IMR-90 (cell line): ENCODE results near the gene C1GALT1C1. TPM values are rescaled to one million over a fixed set of nuclear protein-coding genes. Genes with fewer than 3 reads are reported as not detected.

ENCODE experiments used
- ATAC-seq: fragments of 200-7000 bp; cut with Tn5 transposase; 2 replicates; pipeline ENCODE4 v1.9.1; 2020; ENCODE audit warnings: low read depth, mild to moderate bottlenecking, moderate library complexity
- BruUV-seq: library from RNA; stranded (reverse); fragments of 400-500 nt; replicated peaks from 2 replicates; lab custom pipeline; 2021; lab: Mats Ljungman, UMichigan
- CTCF ChIA-PET: fragments of 300-600 bp; formaldehyde crosslinking; extraction: SDS; loops from one replicate; lab custom pipeline; 2021; ENCODE audit warnings: antibody characterized with exemption; lab: Yijun Ruan, JAX
- POLR2A ChIA-PET: fragments of 300-600 bp; sonication (Branson Sonifier 250); formaldehyde crosslinking; loops from one replicate; lab custom pipeline; 2022; ENCODE audit warnings: antibody characterized with exemption; ENCODE audit not compliant: unreplicated experiment; lab: Charles Lee
- DNase-seq: peaks from one replicate; pipeline ENCODE4 v3.0.0; 2013
- H2AFZ ChIP-seq: replicated peaks from 2 replicates; pipeline ENCODE3; 2013; ENCODE audit warnings: low read length, mild to moderate bottlenecking; ENCODE audit not compliant: poor library complexity
- H2AK5ac ChIP-seq: 2 replicates; pipeline ENCODE4 v1.6.1; 2013; ENCODE audit warnings: low read depth, low read length, inconsistent platforms
- H2AK9ac ChIP-seq: replicated peaks from 2 replicates; pipeline ENCODE3; 2013; ENCODE audit warnings: mild to moderate bottlenecking, low read depth, low read length, moderate library complexity; ENCODE audit not compliant: poor library complexity
- H2BK120ac ChIP-seq: 2 replicates; pipeline ENCODE4 v1.6.1; 2013; ENCODE audit warnings: low read depth, low read length, inconsistent platforms
- H2BK15ac ChIP-seq: 3 replicates; pipeline ENCODE4 v1.6.1; 2013; ENCODE audit warnings: low read depth, low read length, inconsistent platforms
- H2BK20ac ChIP-seq: 2 replicates; pipeline ENCODE4 v1.6.1; 2013; ENCODE audit warnings: low read depth, mild to moderate bottlenecking, inconsistent platforms, low read length, moderate library complexity
- H2BK5ac ChIP-seq: 2 replicates; pipeline ENCODE4 v1.6.1; 2013; ENCODE audit warnings: mild to moderate bottlenecking, low read depth, low read length, inconsistent platforms; ENCODE audit not compliant: poor library complexity, severe bottlenecking
- H3K14ac ChIP-seq: replicated peaks from 2 replicates; pipeline ENCODE4 v1.6.1; 2013; ENCODE audit warnings: low read depth, low read length, inconsistent platforms
- H3K18ac ChIP-seq: 2 replicates; pipeline ENCODE4 v1.6.1; 2013; ENCODE audit warnings: low read depth, low read length, control low read depth
- H3K23ac ChIP-seq: 2 replicates; pipeline ENCODE4 v1.6.1; 2013; ENCODE audit warnings: low read depth, low read length, inconsistent platforms
- H3K27ac ChIP-seq: 2 replicates; pipeline ENCODE4 v1.5.1; 2013; ENCODE audit warnings: mild to moderate bottlenecking, control low read depth, low read length; ENCODE audit not compliant: insufficient read depth
- H3K27me3 ChIP-seq: 2 replicates; pipeline ENCODE4 v1.6.1; 2013; ENCODE audit warnings: low read length; ENCODE audit not compliant: control insufficient read depth, insufficient read depth
- H3K36me3 ChIP-seq: 2 replicates; pipeline ENCODE4 v1.6.1; 2013; ENCODE audit warnings: low read length, mixed read lengths; ENCODE audit not compliant: control insufficient read depth, insufficient read depth
- H3K4ac ChIP-seq: 2 replicates; pipeline ENCODE4 v1.6.1; 2013; ENCODE audit warnings: low read depth, low read length, inconsistent platforms
- H3K4me1 ChIP-seq: 2 replicates; pipeline ENCODE4 v1.6.1; 2013; ENCODE audit warnings: low read length, mixed read lengths; ENCODE audit not compliant: control insufficient read depth, insufficient read depth
- H3K4me2 ChIP-seq: 2 replicates; pipeline ENCODE4 v1.6.1; 2013; ENCODE audit warnings: low read depth, mild to moderate bottlenecking, control low read depth, low read length, moderate library complexity
- H3K4me3 ChIP-seq: 2 replicates; pipeline ENCODE4 v1.5.1; 2013; ENCODE audit warnings: low read depth, mild to moderate bottlenecking, control low read depth, low read length, moderate library complexity; ENCODE audit not compliant: insufficient read depth
- H3K56ac ChIP-seq: 2 replicates; pipeline ENCODE4 v1.6.1; 2013; ENCODE audit warnings: low read length, inconsistent platforms; ENCODE audit not compliant: insufficient read depth; ENCODE audit errors: extremely low read depth
- H3K79me1 ChIP-seq, 2 experiments: 2 replicates each; pipeline ENCODE4 v1.6.1; 2013; ENCODE audit warnings: low read length in 2 of 2, inconsistent platforms in 1 of 2, low read depth in 1 of 2
- H3K9ac ChIP-seq: 2 replicates; pipeline ENCODE4 v1.6.1; 2013; ENCODE audit warnings: low read depth, low read length, control low read depth
- H3K9me1 ChIP-seq: 2 replicates; pipeline ENCODE4 v1.6.1; 2013; ENCODE audit warnings: low read length, inconsistent platforms; ENCODE audit not compliant: insufficient read depth
- H3K9me3 ChIP-seq: 2 replicates; pipeline ENCODE4 v1.6.1; 2013; ENCODE audit warnings: low read length; ENCODE audit not compliant: control insufficient read depth, insufficient read depth
- H4K20me1 ChIP-seq: 2 replicates; pipeline ENCODE4 v1.6.1; 2013; ENCODE audit warnings: low read length, inconsistent platforms; ENCODE audit not compliant: insufficient read depth
- H4K5ac ChIP-seq: 2 replicates; pipeline ENCODE4 v1.6.1; 2013; ENCODE audit warnings: mild to moderate bottlenecking, low read depth, low read length, control low read depth
- H4K8ac ChIP-seq, 2 experiments: 2 replicates each; pipeline ENCODE4 v1.6.1; 2013; ENCODE audit warnings: low read depth in 2 of 2, low read length in 2 of 2, control low read depth in 1 of 2, inconsistent platforms in 1 of 2
- H4K91ac ChIP-seq: 2 replicates; pipeline ENCODE4 v1.6.1; 2013; ENCODE audit warnings: low read depth, low read length, inconsistent platforms; ENCODE audit not compliant: insufficient read depth
- BHLHE40 ChIP-seq: fragments of 150-350 bp; IDR thresholded peaks from 2 replicates; pipeline ENCODE4 v1.6.1; 2016; ENCODE audit warnings: mild to moderate bottlenecking, low read depth, low read length
- CEBPB ChIP-seq: IDR thresholded peaks from 2 replicates; pipeline ENCODE4 v1.6.1; 2012; ENCODE audit warnings: low read depth, low read length, improper control_type of control experiment
- CHD1 ChIP-seq: IDR thresholded peaks from 2 replicates; pipeline ENCODE4 v1.6.1; 2012; ENCODE audit warnings: low read depth, low read length, improper control_type of control experiment
- CTCF ChIP-seq: conservative IDR thresholded peaks from 2 replicates; pipeline ENCODE4 v1.5.1; 2012; ENCODE audit warnings: mild to moderate bottlenecking, low read depth, low read length, improper control_type of control experiment
- MXI1 ChIP-seq: IDR thresholded peaks from 2 replicates; pipeline ENCODE4 v1.6.1; 2012; ENCODE audit warnings: low read depth, mild to moderate bottlenecking, low read length, moderate library complexity, borderline replicate concordance
- NFE2L2 ChIP-seq: fragments of 150-350 bp; IDR thresholded peaks from 2 replicates; pipeline ENCODE4 v1.6.1; 2016; ENCODE audit warnings: low read depth, mild to moderate bottlenecking, low read length
- POLR2A ChIP-seq: IDR thresholded peaks from 2 replicates; pipeline ENCODE4 v1.6.1; 2012; ENCODE audit warnings: mild to moderate bottlenecking, low read depth, low read length
- SMC3 ChIP-seq: fragments of 150-350 bp; IDR thresholded peaks from 2 replicates; pipeline ENCODE4 v1.6.1; 2016; ENCODE audit warnings: low read depth, mild to moderate bottlenecking, antibody characterized with exemption, low read length, moderate library complexity
- dilution Hi-C: fragments of 300-500 bp; cut with HindIII; formaldehyde crosslinking; loops from one replicate; pipeline ENCODE4 v1.14.3; 2018; ENCODE audit warnings: low sequenced_read_pairs; ENCODE audit not compliant: unreplicated experiment
- in situ Hi-C: fragments of 300-500 bp; cut with MboI; formaldehyde crosslinking; loops from 3 replicates; pipeline ENCODE4 v1.14.3; 2019; ENCODE audit warnings: low sequenced_read_pairs, inconsistent platforms, mixed read lengths
- intact Hi-C: fragments of 100-400 bp; cut with micrococcal nuclease; formaldehyde crosslinking; loops from 2 replicates; pipeline ENCODE4 v1.10.0; 2022
- polyA plus RNA-seq, 3 experiments: library from polyadenylated mRNA; depleted of rRNA; stranded (reverse); fragments of >200 nt; gene quantifications; 2 replicates each; pipeline ENCODE4 v1.2.3, GENCODE V29; 2012; ENCODE audit warnings: low replicate concordance in 1 of 3
- total RNA-seq: library from RNA; depleted of rRNA; stranded (reverse); fragments of >200 nt; gene quantifications from 2 replicates; pipeline ENCODE4 v1.2.3, GENCODE V29; 2012
- TF ChIP-seq, protein P1 (sequence below): fragments of 150-350 bp; IDR thresholded peaks from 2 replicates; pipeline ENCODE4 v1.6.1; 2017; ENCODE audit warnings: mild to moderate bottlenecking, antibody characterized with exemption, low read length, low read depth
- TF ChIP-seq, protein P2 (sequence below): fragments of 150-350 bp; IDR thresholded peaks from 2 replicates; pipeline ENCODE4 v1.6.1; 2016; ENCODE audit warnings: low read depth, mild to moderate bottlenecking, low read length, moderate library complexity, borderline replicate concordance

The C1GALT1C1 gene
- total and polyA plus RNA-seq, 2 of the 4 experiments (the other 2 are of a cell fraction): 15.2 to 20.0 TPM

DNA sequence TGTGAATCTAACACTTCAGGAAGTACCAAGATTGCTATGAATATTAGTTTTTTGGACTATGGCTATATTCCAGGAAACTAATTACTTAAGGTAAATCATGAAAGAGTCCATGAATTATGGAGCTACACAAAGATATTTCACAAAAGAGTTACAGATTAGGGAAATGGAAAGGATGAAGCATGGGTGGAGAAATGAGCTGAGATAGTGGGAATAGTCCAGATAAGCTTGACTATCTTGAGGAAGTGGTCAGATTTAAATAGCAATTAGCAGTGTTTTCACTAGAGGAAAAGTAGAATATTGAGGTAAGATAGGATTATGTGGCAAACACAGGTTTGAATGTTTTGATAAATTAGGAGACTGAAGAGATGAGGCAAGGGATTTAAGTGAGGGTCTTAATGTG is 42.1 kb upstream of the C1GALT1C1 start:
- Histone ChIP-seq H4K8ac (no peak overlapping the region), H2BK120ac (no peak overlapping the region), H3K23ac (no peak overlapping the region), H3K4me2 (no peak overlapping the region; the same call in 1 of the 2 replicates), H3K18ac (no peak overlapping the region), H2BK5ac (peak overlapping the region; percentile 62), H2AFZ (no peak overlapping the region), H3K9me3 (no peaks in the 10 kb centered on the region), H3K4ac (no peak overlapping the region), H4K20me1 (no peaks in the 10 kb centered on the region), H4K5ac (no peak overlapping the region), H3K9me1 (no peaks in the 10 kb centered on the region), H3K36me3 (no peaks in the 10 kb centered on the region), H3K14ac (no peak overlapping the region), H2AK9ac (no peak overlapping the region), H3K9ac (no peak overlapping the region), H2BK15ac (no peak overlapping the region), H3K4me3 (no peak overlapping the region), H3K27ac (no peak overlapping the region), H3K56ac (no peak overlapping the region), H3K4me1 (no peaks in the 10 kb centered on the region), H3K27me3 (no peaks in the 10 kb centered on the region), H4K91ac (no peak overlapping the region), H2AK5ac (no peak overlapping the region), H3K79me1 (no peaks in the 10 kb centered on the region), H2BK20ac (no peak overlapping the region)
- ChIA-PET POLR2A (no interaction called here), CTCF (no interaction called here)
- BruUV-seq: no TSS peak
- in situ Hi-C loops (no loop called here), dilution Hi-C loops (no loop called here), intact Hi-C loops (no loop called here)
- ATAC-seq: no peak
- no peak for DNase-seq
- TF ChIP-seq, protein P1, sequence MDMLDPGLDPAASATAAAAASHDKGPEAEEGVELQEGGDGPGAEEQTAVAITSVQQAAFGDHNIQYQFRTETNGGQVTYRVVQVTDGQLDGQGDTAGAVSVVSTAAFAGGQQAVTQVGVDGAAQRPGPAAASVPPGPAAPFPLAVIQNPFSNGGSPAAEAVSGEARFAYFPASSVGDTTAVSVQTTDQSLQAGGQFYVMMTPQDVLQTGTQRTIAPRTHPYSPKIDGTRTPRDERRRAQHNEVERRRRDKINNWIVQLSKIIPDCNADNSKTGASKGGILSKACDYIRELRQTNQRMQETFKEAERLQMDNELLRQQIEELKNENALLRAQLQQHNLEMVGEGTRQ: no peak
- TF ChIP-seq CHD1 (no peak), NFE2L2 (no peak), POLR2A (no peak), CEBPB (no peak), CTCF (no peak), MXI1 (no peak), BHLHE40 (no peak), SMC3 (no peak)
- TF ChIP-seq, protein P2, sequence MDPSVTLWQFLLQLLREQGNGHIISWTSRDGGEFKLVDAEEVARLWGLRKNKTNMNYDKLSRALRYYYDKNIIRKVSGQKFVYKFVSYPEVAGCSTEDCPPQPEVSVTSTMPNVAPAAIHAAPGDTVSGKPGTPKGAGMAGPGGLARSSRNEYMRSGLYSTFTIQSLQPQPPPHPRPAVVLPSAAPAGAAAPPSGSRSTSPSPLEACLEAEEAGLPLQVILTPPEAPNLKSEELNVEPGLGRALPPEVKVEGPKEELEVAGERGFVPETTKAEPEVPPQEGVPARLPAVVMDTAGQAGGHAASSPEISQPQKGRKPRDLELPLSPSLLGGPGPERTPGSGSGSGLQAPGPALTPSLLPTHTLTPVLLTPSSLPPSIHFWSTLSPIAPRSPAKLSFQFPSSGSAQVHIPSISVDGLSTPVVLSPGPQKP: no peak
